Measurements from ENCODE around the gene NEK2. TPM values are rescaled to one million over a fixed set of nuclear protein-coding genes. Genes with fewer than 3 reads are reported as not detected.

NEK2 gene
- total RNA-seq, 1 experiment from 2014 or later, result 44.5 TPM

GRCh38 chr1:211643324-211644212, 31.9 kb downstream of the NEK2 start:
- intact Hi-C loops (cut with micrococcal nuclease), result no loop called here
- TF ChIP-seq CTCF (IDR thresholded peaks at IDR 0.05; ENCODE audit: unreplicated experiment), result no peak
- H3K9me3 Mint-ChIP-seq (ENCODE audit: unreplicated experiment), result no peaks in the 10 kb centered on the region
- H3K27ac Mint-ChIP-seq (ENCODE audit: low read depth, unreplicated experiment), result peak overlapping the region; percentile 88
- peaks cover 56% of the 10 kb centered on the region for H3K4me1 Mint-ChIP-seq (ENCODE audit: insufficient read depth, unreplicated experiment)
- no peaks in the 10 kb centered on the region for H3K36me3 Mint-ChIP-seq (ENCODE audit: insufficient read depth, unreplicated experiment)
- POLR2A ChIA-PET, result interaction anchor here (0.6 to 24.4 kb wide), 22 partner anchors 10 to 385 kb away, joined by 3 to 423 read pairs (median 5); partner anchors contain the start of gene SLC30A1
- CTCF ChIA-PET, result interaction anchor here (0.6 to 7.2 kb wide), 18 partner anchors 9 to 676 kb away, joined by 3 to 94 read pairs (median 4); partner anchors contain the start of gene SLC30A1
- BruUV-seq (replicated peaks), result no TSS peak
- H3K27me3 Mint-ChIP-seq (ENCODE audit: insufficient read depth, unreplicated experiment), result no peaks in the 10 kb centered on the region
- H3K4me3 Mint-ChIP-seq (ENCODE audit: unreplicated experiment), result peak overlapping the region; percentile 45
- DNase-seq (ENCODE audit: unreplicated experiment), result peak; percentile 97

GRCh38 chr1:211642870-211643269, 32.6 kb downstream of the NEK2 start:
- Mint-ChIP-seq H3K36me3 (ENCODE audit: insufficient read depth, unreplicated experiment) (no peaks in the 10 kb centered on the region), H3K27me3 (ENCODE audit: insufficient read depth, unreplicated experiment) (no peaks in the 10 kb centered on the region), H3K9me3 (ENCODE audit: unreplicated experiment) (no peaks in the 10 kb centered on the region), H3K4me1 (ENCODE audit: insufficient read depth, unreplicated experiment) (peaks cover 55% of the 10 kb centered on the region), H3K4me3 (ENCODE audit: unreplicated experiment) (no peak overlapping the region), H3K27ac (ENCODE audit: low read depth, unreplicated experiment) (peak overlapping the region; percentile 88)
- BruUV-seq (replicated peaks), result no TSS peak
- POLR2A ChIA-PET, result interaction anchor here (0.9 to 24.4 kb wide), 16 partner anchors 10 to 385 kb away, joined by 3 to 423 read pairs (median 10); partner anchors contain the start of gene SLC30A1
- no peak for TF ChIP-seq CTCF (IDR thresholded peaks at IDR 0.05; ENCODE audit: unreplicated experiment)
- intact Hi-C loops (cut with micrococcal nuclease), result no loop called here
- CTCF ChIA-PET, result interaction anchor here (0.5 to 7.2 kb wide), 16 partner anchors 9 to 319 kb away, joined by 3 to 94 read pairs (median 4); partner anchors contain the start of gene SLC30A1
- DNase-seq (ENCODE audit: unreplicated experiment), result no peak

- ChIA-PET CTCF (interaction anchor here (0.5 to 7.2 kb wide), 8 partner anchors 9 to 178 kb away, joined by 3 to 94 read pairs (median 6); no protein-coding TSS in a partner anchor), POLR2A (interaction anchor here (2.1 to 24.4 kb wide), 5 partner anchors 9 to 68 kb away, joined by 6 to 423 read pairs (median 81); partner anchors contain the start of gene SLC30A1)
- Mint-ChIP-seq H3K27me3 (ENCODE audit: insufficient read depth, unreplicated experiment) (no peaks in the 10 kb centered on the region), H3K9me3 (ENCODE audit: unreplicated experiment) (no peaks in the 10 kb centered on the region), H3K36me3 (ENCODE audit: insufficient read depth, unreplicated experiment) (no peaks in the 10 kb centered on the region), H3K27ac (ENCODE audit: low read depth, unreplicated experiment) (peak overlapping the region; percentile 88), H3K4me3 (ENCODE audit: unreplicated experiment) (no peak overlapping the region), H3K4me1 (ENCODE audit: insufficient read depth, unreplicated experiment) (peaks cover 47% of the 10 kb centered on the region)
- no peak for TF ChIP-seq CTCF (IDR thresholded peaks at IDR 0.05; ENCODE audit: unreplicated experiment)
- DNase-seq (ENCODE audit: unreplicated experiment), result no peak
- BruUV-seq (replicated peaks), result no TSS peak
- intact Hi-C loops (cut with micrococcal nuclease), result no loop called here
Measured at GRCh38 chr1:211641942-211642341, 33.5 kb downstream of the NEK2 start.
